Measurements from ENCODE around the gene COL20A1.

The COL20A1 gene

GRCh38 chr20:63320041-63320511, 27.1 kb downstream of the COL20A1 start:
- DNase-seq (ENCODE audit: low read depth in 2 of 2): no peak

GRCh38 chr20:63320616-63321147, 27.7 kb downstream of the COL20A1 start:
- no peak for DNase-seq (ENCODE audit: low read depth in 2 of 2)

- no peak for DNase-seq (ENCODE audit: low read depth in 2 of 2)
Observed at GRCh38 chr20:63321148-63321831, 28.3 kb downstream of the COL20A1 start.

GRCh38 chr20:63322146-63322932, 29.4 kb downstream of the COL20A1 start:
- DNase-seq (ENCODE audit: low read depth in 2 of 2): no peak

- DNase-seq (ENCODE audit: low read depth in 2 of 2): no peak
Observed at GRCh38 chr20:63322933-63323273, 29.9 kb downstream of the COL20A1 start.

GRCh38 chr20:63323357-63323981, 30.5 kb downstream of the COL20A1 start:
- no peak for DNase-seq (ENCODE audit: low read depth in 2 of 2)

- DNase-seq (ENCODE audit: low read depth in 2 of 2): no peak
Observed at GRCh38 chr20:63325021-63325471, 32.1 kb downstream of the COL20A1 start.

GRCh38 chr20:63325554-63326313, 32.7 kb downstream of the COL20A1 start:
- no peak for DNase-seq (ENCODE audit: low read depth in 2 of 2)

- DNase-seq (ENCODE audit: low read depth in 2 of 2): no peak
Observed at GRCh38 chr20:63326314-63327230, 33.6 kb downstream of the COL20A1 start.

- DNase-seq (ENCODE audit: low read depth in 2 of 2): no peak
Observed at GRCh38 chr20:63327231-63327745, 34.3 kb downstream of the COL20A1 start.

- no peak for DNase-seq (ENCODE audit: low read depth in 2 of 2)
Observed at GRCh38 chr20:63328026-63328700, 35.2 kb downstream of the COL20A1 start.

GRCh38 chr20:63328718-63329275, 35.8 kb downstream of the COL20A1 start:
- DNase-seq (ENCODE audit: low read depth in 2 of 2): no peak

- DNase-seq (ENCODE audit: low read depth in 2 of 2): no peak
Observed at GRCh38 chr20:63329331-63330083, 36.5 kb downstream of the COL20A1 start.

- no peak for DNase-seq (ENCODE audit: low read depth in 2 of 2)
Observed at GRCh38 chr20:63330084-63330760, 37.2 kb downstream of the COL20A1 start.

GRCh38 chr20:63330940-63331339, 38.0 kb downstream of the COL20A1 start:
- DNase-seq (ENCODE audit: low read depth in 2 of 2): no peak

- DNase-seq (ENCODE audit: low read depth in 2 of 2): no peak
Observed at GRCh38 chr20:63331741-63332400, 38.9 kb downstream of the COL20A1 start.

GRCh38 chr20:63332488-63333240, 39.7 kb downstream of the COL20A1 start:
- no peak for DNase-seq (ENCODE audit: low read depth in 2 of 2)
